Calu3 (cell line): ENCODE data around the gene MAP3K21. TPM values are rescaled to one million over a fixed set of nuclear protein-coding genes. Genes with fewer than 3 reads are reported as not detected.

Experiments
- BruUV-seq: library from RNA; stranded (reverse); fragments of 400-500 nt; replicated peaks from 2 replicates; lab custom pipeline; 2021; lab: Mats Ljungman, UMichigan
- CTCF ChIA-PET: fragments of 300-600 bp; sonication (Branson Sonifier 250); formaldehyde crosslinking; loops from one replicate; lab custom pipeline; 2022; ENCODE audit warnings: antibody characterized with exemption; lab: Charles Lee
- DNase-seq: peaks from one replicate; pipeline ENCODE4 v3.0.0; 2022
- H3K27ac Mint-ChIP-seq: one replicate; pipeline ENCODE4 v1.8.0; 2022; ENCODE audit warnings: mixed read lengths; ENCODE audit not compliant: unreplicated experiment
- H3K27me3 Mint-ChIP-seq: one replicate; pipeline ENCODE4 v1.8.0; 2022; ENCODE audit warnings: mixed read lengths; ENCODE audit not compliant: unreplicated experiment
- H3K36me3 Mint-ChIP-seq: one replicate; pipeline ENCODE4 v1.8.0; 2022; ENCODE audit warnings: mild to moderate bottlenecking, moderate library complexity, mixed read lengths; ENCODE audit not compliant: insufficient read depth, unreplicated experiment
- H3K4me1 Mint-ChIP-seq: one replicate; pipeline ENCODE4 v1.8.0; 2022; ENCODE audit warnings: mild to moderate bottlenecking, low read depth, mixed read lengths; ENCODE audit not compliant: unreplicated experiment
- H3K4me3 Mint-ChIP-seq: one replicate; pipeline ENCODE4 v1.8.0; 2022; ENCODE audit warnings: mild to moderate bottlenecking, low read depth, moderate library complexity, mixed read lengths; ENCODE audit not compliant: unreplicated experiment
- H3K9me3 Mint-ChIP-seq: one replicate; pipeline ENCODE4 v1.8.0; 2022; ENCODE audit warnings: low read depth, mixed read lengths; ENCODE audit not compliant: unreplicated experiment
- intact Hi-C: fragments of 100-400 bp; cut with micrococcal nuclease; formaldehyde crosslinking; loops from one replicate; pipeline ENCODE4 v1.10.0; 2022; ENCODE audit not compliant: unreplicated experiment
- total RNA-seq: library from RNA; stranded (reverse); gene quantifications from 2 replicates; pipeline ENCODE4 v1.2.3, GENCODE V29; 2022
- TF ChIP-seq, protein P1 (sequence below): fragments of 200-600 bp; IDR thresholded peaks from one replicate; pipeline ENCODE4 v1.8.0; 2022; ENCODE audit warnings: antibody characterized with exemption; ENCODE audit not compliant: unreplicated experiment

MAP3K21 gene
- total RNA-seq, 1 experiment from 2014 or later = 33.6 TPM

DNA sequence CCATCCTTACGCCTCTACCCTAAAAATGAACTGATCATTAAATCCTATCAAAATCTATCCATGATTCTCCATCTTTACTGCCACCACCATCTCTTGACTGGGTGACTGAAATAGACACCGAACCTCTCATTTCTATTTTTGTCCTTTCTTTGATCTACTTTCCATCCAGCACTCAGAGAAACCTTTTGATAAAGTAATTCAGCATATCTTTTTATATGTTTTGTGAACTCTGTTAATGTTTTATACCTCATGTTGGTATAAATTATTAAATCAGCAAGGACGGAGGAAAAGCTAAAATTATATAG is 45.0 kb upstream of the MAP3K21 start:
- no TSS peak for BruUV-seq
- Mint-ChIP-seq H3K4me1 (peaks cover 12% of the 10 kb centered on the region), H3K27ac (no peak overlapping the region), H3K36me3 (no peaks in the 10 kb centered on the region), H3K4me3 (no peak overlapping the region), H3K27me3 (no peaks in the 10 kb centered on the region), H3K9me3 (peaks cover 2% of the 10 kb centered on the region)
- DNase-seq = no peak
- intact Hi-C loops = no loop called here
- TF ChIP-seq, protein P1, sequence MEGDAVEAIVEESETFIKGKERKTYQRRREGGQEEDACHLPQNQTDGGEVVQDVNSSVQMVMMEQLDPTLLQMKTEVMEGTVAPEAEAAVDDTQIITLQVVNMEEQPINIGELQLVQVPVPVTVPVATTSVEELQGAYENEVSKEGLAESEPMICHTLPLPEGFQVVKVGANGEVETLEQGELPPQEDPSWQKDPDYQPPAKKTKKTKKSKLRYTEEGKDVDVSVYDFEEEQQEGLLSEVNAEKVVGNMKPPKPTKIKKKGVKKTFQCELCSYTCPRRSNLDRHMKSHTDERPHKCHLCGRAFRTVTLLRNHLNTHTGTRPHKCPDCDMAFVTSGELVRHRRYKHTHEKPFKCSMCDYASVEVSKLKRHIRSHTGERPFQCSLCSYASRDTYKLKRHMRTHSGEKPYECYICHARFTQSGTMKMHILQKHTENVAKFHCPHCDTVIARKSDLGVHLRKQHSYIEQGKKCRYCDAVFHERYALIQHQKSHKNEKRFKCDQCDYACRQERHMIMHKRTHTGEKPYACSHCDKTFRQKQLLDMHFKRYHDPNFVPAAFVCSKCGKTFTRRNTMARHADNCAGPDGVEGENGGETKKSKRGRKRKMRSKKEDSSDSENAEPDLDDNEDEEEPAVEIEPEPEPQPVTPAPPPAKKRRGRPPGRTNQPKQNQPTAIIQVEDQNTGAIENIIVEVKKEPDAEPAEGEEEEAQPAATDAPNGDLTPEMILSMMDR = no peak
- CTCF ChIA-PET = no interaction called here

DNA sequence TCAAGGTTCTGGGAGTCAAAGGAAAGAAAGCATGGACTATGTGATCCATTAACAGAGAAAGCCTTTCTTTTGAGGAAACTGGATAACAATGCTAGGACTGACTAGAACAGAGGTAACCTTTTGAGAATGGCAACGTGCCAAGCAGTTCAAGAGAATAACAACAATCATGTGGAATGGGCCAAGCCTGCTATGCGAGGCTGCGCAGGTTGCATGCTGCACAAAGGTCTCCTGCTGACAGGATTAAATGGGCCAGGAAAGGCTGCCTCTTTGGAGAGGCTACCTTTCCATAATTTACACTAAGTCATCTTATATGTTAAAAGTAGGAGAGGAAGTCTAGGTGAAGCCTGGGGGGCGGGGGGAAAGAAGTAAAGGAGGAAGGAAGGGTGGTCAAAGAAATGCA is 37.8 kb upstream of the MAP3K21 start:
- Mint-ChIP-seq H3K4me1 (peaks cover 36% of the 10 kb centered on the region), H3K27ac (no peak overlapping the region), H3K36me3 (peaks cover 1% of the 10 kb centered on the region), H3K4me3 (no peak overlapping the region), H3K27me3 (no peaks in the 10 kb centered on the region), H3K9me3 (no peaks in the 10 kb centered on the region)
- TF ChIP-seq, protein P1 = no peak
- CTCF ChIA-PET = no interaction called here
- BruUV-seq = no TSS peak
- DNase-seq = peak; percentile 7
- intact Hi-C loops = loop anchor here (5.0 kb wide), 1 partner anchor 32 kb away; no protein-coding TSS in a partner anchor

DNA sequence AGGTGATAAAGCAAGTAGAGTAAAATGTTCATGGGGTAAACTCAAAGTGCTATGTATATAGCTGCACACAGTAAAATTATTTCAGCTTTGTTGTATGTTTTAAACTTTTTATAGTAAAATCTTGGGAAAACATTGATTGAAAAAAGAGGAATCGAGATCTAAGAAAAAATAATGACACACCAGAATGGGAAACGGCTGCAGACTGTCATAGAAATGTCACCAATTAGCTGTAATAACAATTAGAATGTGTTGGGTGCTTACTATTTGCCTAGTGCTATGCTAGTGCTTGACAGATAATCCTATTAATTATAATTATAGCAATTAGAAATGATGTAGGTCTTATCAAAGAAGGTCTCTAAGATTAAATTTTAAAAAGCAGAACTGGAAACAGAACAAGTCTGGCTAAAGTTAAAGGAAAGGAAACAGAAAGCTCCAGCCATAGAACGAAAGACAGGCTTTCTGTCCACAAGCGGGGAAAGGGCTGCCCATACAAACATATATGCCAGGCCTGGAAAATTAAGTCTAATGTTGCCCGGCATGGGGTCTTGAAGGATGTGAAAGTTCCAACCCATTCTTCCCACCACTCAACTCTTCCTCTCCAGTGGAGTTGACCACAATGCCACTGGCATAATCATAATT is 37.0 kb upstream of the MAP3K21 start:
- Mint-ChIP-seq H3K27me3 (no peaks in the 10 kb centered on the region), H3K9me3 (no peaks in the 10 kb centered on the region)
- CTCF ChIA-PET = interaction anchor here (0.6 kb wide), 1 partner anchor 734 kb away, joined by 4 read pairs; no protein-coding TSS in a partner anchor

DNA sequence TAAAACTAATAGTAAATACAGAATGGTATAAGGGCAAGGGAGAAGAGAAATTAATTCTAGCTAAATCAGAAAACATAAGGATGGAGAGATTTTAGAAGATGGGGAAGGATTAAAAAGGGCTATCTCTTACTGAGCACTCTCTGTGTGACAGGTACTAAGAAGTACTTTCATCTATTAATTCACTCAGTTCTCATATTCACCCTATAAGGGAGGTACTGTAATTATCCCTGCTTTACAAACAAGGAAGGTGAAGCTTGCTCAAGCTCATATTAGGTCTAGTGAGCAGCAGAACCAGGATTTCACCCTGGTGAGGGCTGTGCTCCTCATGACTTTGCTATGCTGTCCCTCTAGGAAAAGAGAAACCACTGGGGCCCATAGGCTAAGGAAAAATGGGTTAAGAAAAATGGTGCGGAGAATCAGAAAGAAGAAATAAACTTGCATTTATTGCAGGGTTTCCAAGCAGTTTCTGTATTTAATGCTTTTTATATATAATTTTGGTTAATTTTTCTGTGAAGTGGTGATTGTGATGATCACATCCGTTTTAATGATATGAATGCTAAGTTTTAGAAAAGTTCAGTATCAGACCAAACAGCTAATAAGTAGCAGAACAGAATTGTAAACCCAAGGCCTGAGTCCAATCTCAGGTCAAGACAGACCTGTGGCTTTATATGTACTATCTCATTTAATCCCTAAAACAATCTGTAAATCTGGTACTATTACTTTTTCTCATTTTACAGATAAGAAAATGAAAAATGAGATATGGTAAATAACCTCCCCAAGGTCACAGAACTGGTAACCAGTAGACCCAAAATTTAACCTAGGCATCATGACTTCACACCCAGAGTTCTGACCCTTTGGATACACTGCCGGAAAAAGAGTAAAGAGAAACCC is 33.7 kb upstream of the MAP3K21 start:
- CTCF ChIA-PET = no interaction called here
- Mint-ChIP-seq H3K36me3 (peaks cover 16% of the 10 kb centered on the region), H3K4me3 (peak overlapping the region; percentile 87)

More for the DNA sequence above, 37.0 kb upstream of the MAP3K21 start:
- Mint-ChIP-seq H3K4me1 (peaks cover 37% of the 10 kb centered on the region), H3K27ac (no peak overlapping the region), H3K4me3 (no peak overlapping the region), H3K36me3 (peaks cover 10% of the 10 kb centered on the region)
- intact Hi-C loops = loop anchor here (5.0 kb wide), 1 partner anchor 33 kb away; no protein-coding TSS in a partner anchor
- TF ChIP-seq, protein P1 = no peak
- BruUV-seq = no TSS peak
- DNase-seq = no peak

More for the DNA sequence above, 33.7 kb upstream of the MAP3K21 start:
- peaks cover 47% of the 10 kb centered on the region for H3K4me1 Mint-ChIP-seq
- H3K27me3 Mint-ChIP-seq = no peaks in the 10 kb centered on the region
- H3K27ac Mint-ChIP-seq = no peak overlapping the region
- intact Hi-C loops = loop anchor here (2.0 to 5.0 kb wide), 2 partner anchors 33 to 36 kb away; partner anchors contain the start of gene MAP3K21
- no peak for DNase-seq
- TF ChIP-seq, protein P1 = no peak
- H3K9me3 Mint-ChIP-seq = no peaks in the 10 kb centered on the region
- BruUV-seq = TSS peak; percentile 36
